HAP-1 (cell line): ENCODE measurements around the gene ARHGAP1.

Experiments used
- DNase-seq, 2 experiments: peaks; one replicate each; pipeline ENCODE4 v3.0.0-alpha.2; 2016 to 2020; ENCODE audit warnings: low spot score in 2 of 2
- H3K27me3 ChIP-seq: fragments of 250-450 bp; sonication (Bioruptor Pico); 2 replicates; pipeline ENCODE4 v1.5.1; 2020; ENCODE audit warnings: low read depth, mild to moderate bottlenecking, moderate library complexity
- H3K36me3 ChIP-seq: fragments of 250-450 bp; sonication (Bioruptor Pico); replicated peaks from 2 replicates; pipeline ENCODE4 v1.5.1; 2020; ENCODE audit warnings: mild to moderate bottlenecking
- H3K4me1 ChIP-seq: fragments of 250-450 bp; sonication (Bioruptor Pico); 2 replicates; pipeline ENCODE4 v1.5.1; 2020; ENCODE audit warnings: mild to moderate bottlenecking
- H3K4me3 ChIP-seq: fragments of 250-450 bp; sonication (Bioruptor Pico); 2 replicates; pipeline ENCODE4 v1.5.1; 2020; ENCODE audit warnings: mild to moderate bottlenecking, moderate library complexity
- H3K9me3 ChIP-seq: fragments of 250-450 bp; sonication (Bioruptor Pico); 2 replicates; pipeline ENCODE4 v1.5.1; 2020; ENCODE audit warnings: mild to moderate bottlenecking, moderate library complexity
- in situ Hi-C: fragments of 300-500 bp; cut with MboI; formaldehyde crosslinking; loops from 3 replicates; pipeline ENCODE4 v1.14.3; 2020; ENCODE audit warnings: low sequenced_read_pairs, inconsistent platforms, mixed read lengths

Gene ARHGAP1

DNA sequence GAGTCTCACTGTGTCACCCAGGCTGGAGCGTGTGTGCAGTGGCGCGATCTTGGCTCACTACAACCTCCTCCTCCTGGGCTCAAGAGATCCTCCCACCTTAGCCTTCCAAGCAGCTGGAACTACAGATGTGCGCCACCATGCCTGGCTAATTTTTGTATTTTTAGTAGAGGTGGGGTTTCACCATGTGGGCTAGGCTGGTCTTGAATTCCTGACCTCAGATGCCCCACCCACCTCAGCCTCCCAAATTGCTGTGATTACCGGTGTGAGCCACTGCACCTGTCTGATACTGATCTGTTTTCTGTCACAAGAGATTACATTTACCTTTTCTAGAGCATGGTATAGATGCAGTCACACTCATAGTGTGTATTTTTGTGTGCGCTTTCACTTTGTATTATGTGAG, 71.5 kb downstream of the ARHGAP1 start:
- no peaks in the 10 kb centered on the region for H3K9me3 ChIP-seq
- H3K36me3 ChIP-seq: peaks cover 19% of the 10 kb centered on the region; the same call in 1 of the 2 replicates
- H3K4me3 ChIP-seq: no peak overlapping the region
- in situ Hi-C loops: no loop called here
- no peaks in the 10 kb centered on the region for H3K27me3 ChIP-seq
- no peaks in the 10 kb centered on the region for H3K4me1 ChIP-seq
- DNase-seq: no peak
